T-helper 1 cell (primary cell): ENCODE results near the gene TFAM.
A peak's percentile ranks its signal among the peaks of the same experiment; 100 is the strongest.
"Not testable (repeated sequence)": the region's sequence is repeated elsewhere in the genome, so short reads cannot be mapped to it uniquely, and the experiment has no call there.

Experiments used
- DNase-seq, 5 donors: peaks; one replicate each; pipeline ENCODE4 v3.0.0-alpha.2; 2012 to 2020

The TFAM gene

GRCh38 chr10:58373442-58373827 is 11.8 kb upstream of the TFAM start:
- DNase-seq = no peak

DNA sequence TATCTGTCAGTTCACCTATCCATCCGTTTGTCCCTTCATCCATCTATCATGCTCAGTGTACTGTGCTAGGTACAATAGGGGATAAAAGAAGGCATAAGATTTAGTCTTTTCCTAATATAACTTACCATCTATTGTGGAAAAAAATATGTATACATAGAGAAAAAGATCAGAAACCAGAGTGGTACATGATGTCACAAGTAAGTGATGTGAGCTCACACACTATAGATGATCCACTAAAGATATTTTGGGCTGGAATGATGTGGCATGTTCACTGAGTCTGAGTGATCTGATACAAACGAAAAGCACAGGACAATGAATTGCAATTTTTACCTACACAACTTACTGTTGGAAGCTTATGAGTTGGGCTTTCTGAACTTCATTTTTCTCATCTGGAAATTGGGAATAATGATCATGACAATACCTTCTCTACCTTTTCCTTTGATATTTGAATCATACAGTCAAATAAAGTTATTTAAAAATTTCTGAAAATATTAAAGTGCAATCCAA is 2.7 kb upstream of the TFAM start:
- DNase-seq = no peak

- DNase-seq = peak in 1 of 5 donors; percentile 11
These were observed 1.1 kb upstream of the TFAM start for GRCh38 chr10:58384095-58384494.

GRCh38 chr10:58384544-58384998 is 639 bp upstream of the TFAM start:
- DNase-seq = no peak

- DNase-seq = no peak
These were observed 538 bp downstream of the TFAM start for GRCh38 chr10:58385784-58386112.

DNA sequence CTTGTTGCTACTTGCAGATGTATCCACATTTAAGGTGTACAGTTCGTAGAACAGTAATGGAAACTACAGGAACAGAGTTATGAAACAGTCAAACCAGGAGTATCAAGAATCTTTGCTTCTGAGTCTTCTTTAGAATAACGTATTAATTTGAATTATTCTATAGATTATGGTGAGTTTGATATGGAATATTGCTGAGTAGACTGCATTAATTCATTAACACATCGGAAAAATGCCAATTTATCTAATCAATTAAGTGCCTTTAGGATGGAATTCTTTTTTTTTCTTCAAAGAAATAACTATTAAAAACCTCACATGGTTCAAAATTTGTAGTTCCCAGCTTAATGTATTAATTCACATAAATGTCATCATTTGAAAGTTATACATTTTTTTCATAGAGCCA is 3.8 kb downstream of the TFAM start:
- no peak for DNase-seq

- DNase-seq = no peak
These were observed 8.1 kb downstream of the TFAM start for GRCh38 chr10:58393317-58393716.

- DNase-seq = no peak
These were observed 9.3 kb downstream of the TFAM start for GRCh38 chr10:58394471-58394870.

DNA sequence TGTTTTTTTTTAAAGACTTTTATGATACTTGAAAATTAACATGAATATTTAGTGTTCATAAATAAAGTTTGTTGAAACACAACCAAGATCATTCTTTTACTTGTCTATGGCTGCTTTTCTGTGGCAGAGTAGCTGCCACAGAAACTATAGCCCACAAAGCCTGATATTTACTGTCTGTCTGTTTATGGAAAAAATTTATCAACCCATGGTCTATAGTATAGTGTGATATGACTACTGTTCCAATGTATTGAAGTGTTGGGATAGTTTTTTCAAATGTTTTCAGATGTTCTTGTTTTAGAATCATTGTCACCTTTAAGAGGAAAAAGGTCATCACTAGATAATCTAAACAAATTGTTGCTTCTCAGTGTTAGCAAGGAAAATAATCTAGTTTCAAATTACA is 10.8 kb downstream of the TFAM start:
- DNase-seq = no peak

DNA sequence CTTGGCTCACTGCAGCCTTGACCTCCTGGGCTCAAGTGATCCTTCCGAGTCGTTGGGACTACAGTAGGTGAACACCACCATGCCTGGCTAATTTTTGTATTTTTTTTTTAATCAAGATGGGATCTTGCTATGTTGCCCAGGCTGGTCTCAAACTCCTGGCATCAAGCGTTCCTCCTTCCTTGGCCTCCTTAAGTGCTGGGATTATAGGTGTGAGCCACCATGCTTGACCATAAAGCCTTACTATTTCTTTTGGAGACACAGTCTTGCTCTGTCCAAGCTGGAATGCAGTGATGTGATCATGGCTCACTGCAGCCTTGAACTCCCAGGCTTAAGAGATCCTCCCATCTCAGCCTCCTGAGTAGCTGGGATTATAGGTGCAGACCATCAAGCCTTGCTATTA is 12.6 kb downstream of the TFAM start:
- DNase-seq = no peak

DNA sequence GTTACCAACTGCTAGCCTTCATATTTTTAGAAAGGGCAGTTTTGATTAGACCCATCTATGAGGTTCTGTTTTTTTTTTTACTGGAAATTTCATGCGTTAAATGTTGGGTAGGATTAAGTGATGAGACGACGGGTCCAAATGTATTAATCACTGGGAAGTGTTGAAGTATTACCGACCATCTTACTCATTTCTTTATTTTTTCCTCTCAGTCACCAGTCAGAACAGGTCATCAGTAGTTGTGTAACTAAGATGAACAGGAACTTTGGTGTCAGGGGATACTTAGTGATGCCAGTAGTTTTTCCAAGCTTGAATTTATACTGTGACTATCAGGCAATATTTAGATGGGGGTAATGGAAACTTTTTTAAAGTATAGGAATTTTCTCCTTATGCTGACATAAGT is 14.2 kb downstream of the TFAM start:
- no peak for DNase-seq

GRCh38 chr10:58400609-58401008 is 15.4 kb downstream of the TFAM start:
- DNase-seq = no peak

- no peak for DNase-seq
These were observed 18.8 kb downstream of the TFAM start for GRCh38 chr10:58404001-58404400.

- DNase-seq = no peak
These were observed 24.9 kb downstream of the TFAM start for GRCh38 chr10:58409956-58410610.

GRCh38 chr10:58412502-58412961 is 27.3 kb downstream of the TFAM start:
- no peak for DNase-seq

- DNase-seq = no peak
These were observed 29.2 kb downstream of the TFAM start for GRCh38 chr10:58414270-58415041.

DNA sequence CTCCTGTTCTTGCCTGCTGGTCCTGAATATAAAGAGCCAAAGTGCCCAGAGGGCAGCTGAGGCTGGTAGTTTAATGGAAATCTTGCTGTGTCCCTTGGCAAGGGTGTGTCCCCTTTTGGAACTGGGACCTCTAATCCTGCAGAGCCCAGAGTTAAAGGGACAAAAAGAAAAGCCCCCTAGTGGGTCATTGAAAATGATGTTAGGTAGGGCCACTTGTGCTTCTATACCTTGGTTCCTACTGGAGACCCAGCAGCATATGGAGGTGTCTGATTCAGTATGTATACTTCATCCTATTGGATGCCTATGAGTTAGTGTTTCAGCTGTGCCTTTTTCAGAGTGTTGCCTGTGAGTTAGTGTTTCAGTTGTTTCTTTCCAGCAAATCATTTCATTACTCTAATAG is 30.5 kb downstream of the TFAM start:
- no peak for DNase-seq

DNA sequence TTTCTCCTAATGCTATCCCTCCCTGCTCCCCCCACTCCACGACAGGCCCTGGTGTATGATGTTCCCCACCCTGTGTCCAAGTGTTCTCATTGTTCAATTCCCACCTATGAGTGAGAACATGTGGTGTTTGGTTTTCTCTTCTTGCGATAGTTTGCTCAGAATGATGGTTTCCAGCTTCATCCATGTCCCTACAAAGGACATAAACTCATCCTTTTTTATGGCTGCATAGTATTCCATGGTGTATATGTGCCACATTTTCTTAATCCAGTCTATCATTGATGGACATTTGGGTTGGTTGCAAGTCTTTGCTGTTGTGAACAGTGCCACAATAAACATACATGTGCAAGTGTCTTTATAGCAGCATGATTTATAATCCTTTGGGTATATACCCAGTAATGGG is 32.7 kb downstream of the TFAM start:
- not testable (repeated sequence) for DNase-seq

DNA sequence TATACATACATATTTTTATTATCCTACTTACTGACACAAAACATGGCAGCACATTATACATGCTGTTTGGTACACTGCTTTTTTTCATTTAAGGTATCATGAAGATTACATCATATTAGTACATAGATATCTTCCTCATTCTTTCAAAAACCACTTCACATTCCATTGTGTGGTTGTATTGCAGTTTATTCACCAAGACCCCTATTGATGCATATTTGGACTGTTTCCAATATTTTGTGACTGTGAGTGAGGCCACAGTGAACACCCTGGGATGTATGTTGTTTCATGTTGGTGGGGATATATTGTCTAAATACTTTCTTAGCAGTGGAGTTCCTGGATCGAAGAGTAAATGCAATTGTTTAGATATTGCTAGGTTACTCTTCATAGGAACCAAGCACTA is 39.0 kb downstream of the TFAM start:
- no peak for DNase-seq

- DNase-seq = not testable (repeated sequence)
These were observed 43.2 kb downstream of the TFAM start for GRCh38 chr10:58428436-58428835.

DNA sequence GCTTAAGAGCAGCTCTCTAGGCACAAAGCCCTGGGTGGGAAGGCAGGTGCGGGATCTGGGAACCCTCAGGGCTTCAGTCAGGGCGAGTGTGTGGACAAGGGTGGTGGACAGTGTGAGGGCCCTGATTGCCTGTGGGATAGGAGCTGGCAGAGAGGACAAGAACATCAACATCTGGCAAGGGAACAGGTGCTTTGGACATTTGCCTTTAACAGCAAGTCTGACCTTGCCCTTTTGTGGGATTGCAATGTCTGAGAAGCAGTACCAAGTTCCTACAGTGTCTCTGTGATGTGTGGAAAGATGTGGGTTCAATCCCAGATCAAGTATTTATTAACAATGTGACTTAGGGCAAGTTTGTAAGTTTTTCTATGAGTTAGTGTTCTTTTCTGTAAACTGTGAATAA is 46.7 kb downstream of the TFAM start:
- no peak for DNase-seq

DNA sequence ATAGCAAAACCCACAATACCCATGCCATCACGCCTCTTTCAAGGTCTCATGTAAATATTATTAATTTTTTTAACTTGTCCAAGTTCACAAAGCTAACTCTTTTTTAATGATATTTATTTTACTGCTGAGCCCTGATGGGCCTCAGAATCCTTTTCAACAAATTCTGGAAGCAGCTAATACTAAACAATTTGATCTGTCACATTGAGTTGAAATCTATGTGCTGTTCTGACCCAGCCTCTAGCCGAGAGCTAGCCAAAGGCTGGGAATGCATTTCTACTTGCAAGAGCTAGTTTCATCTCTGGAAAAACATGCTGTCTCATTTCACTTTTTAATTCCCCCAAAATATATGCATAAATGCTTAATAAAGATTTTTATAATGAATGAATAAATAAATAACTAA is 47.9 kb downstream of the TFAM start:
- DNase-seq = no peak

GRCh38 chr10:58433571-58433970 is 48.4 kb downstream of the TFAM start:
- DNase-seq = no peak

DNA sequence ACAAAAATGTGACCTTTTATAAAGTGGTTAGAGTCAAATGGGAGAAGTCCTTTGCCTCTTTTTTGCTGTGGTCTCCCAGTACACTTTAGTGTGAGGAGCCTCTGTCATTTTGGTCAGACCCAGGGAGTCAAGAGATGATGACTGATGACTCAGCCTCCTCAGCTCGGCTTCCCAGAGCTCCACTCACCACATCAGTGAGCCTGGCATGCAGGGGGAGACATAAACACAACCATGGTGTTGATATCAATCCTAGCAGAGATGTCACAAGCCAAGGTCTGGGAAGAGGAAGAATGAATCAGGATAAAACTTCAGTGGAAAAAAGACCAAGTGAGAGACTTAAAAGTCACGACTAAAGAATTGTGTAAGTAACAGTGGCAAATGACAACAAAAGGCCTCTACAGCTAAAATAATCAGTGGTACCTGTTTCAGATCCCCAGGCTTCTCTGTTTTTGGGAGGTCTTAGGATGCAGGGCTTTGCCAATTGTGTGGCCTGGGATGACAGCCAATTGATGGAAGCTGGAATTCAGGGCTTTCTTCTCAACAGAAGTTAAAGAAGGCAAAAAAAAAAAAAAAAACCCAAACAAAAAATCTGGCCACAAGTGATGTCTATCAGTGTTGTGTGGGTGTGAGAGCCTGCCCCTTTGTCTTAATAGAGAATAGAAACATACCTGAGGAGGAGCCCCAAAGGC is 50.2 kb downstream of the TFAM start:
- DNase-seq = no peak
